ENCODE measurements around the gene CEP55. TPM values are rescaled to one million over a fixed set of nuclear protein-coding genes. Genes with fewer than 3 reads are reported as not detected.

The CEP55 gene
- total and polyA plus RNA-seq, 2 experiments from 2014 or later, result 14.9 to 21.5 TPM

DNA sequence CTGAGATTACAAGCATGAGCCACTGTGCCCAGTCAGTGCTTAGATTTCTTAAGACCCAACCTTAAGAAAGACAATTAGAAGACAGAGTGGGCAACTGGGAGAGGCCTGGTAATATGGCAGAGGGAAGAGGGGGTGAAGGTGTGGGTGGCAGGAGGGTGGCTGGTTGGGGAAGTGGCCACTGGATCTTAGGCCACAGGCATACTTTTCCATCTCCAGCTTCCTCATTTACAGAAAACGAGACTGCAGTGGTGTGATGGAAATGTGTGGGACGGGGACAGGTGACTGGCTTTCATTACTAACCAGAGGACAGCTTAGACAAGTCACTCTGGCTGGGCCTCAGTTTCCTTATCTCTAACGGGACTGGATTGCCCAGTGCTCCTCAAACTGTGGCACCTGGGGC, 69.0 kb downstream of the CEP55 start:
- H3K27ac ChIP-seq, result no peak overlapping the region
- no peaks in the 10 kb centered on the region for H3K4me1 ChIP-seq (ENCODE audit: insufficient read depth)
- no peak overlapping the region for H3K4me2 ChIP-seq (ENCODE audit: unreplicated experiment)
- H3K79me2 ChIP-seq (ENCODE audit: insufficient read depth), result no peaks in the 10 kb centered on the region
- H2AFZ ChIP-seq, result no peak overlapping the region
- H3K9me3 ChIP-seq (ENCODE audit: low read depth), result no peaks in the 10 kb centered on the region
- peaks cover 52% of the 10 kb centered on the region for H3K27me3 ChIP-seq (replicated peaks; ENCODE audit: insufficient read depth)
- H3K9ac ChIP-seq, result no peak overlapping the region
- H3K4me3 ChIP-seq, result no peak overlapping the region
- 13 to 16% methylated on average over 3 of the region's 3 CpGs for WGBS, 2 experiments (ENCODE audit: low coverage in 1 of 2, low lambda C conversion rate in 2 of 2, missing lambda C conversion rate in 2 of 2)
- TF ChIP-seq EZH2 (IDR thresholded peaks at IDR 0.05; ENCODE audit: insufficient read depth, poor library complexity, severe bottlenecking) (no peak), EZH2phosphoT487 (IDR thresholded peaks at IDR 0.05; ENCODE audit: insufficient read depth, low read depth) (no peak)
- in situ Hi-C loops (cut with MboI), result no loop called here
- H4K20me1 ChIP-seq (ENCODE audit: insufficient read depth), result no peaks in the 10 kb centered on the region
- no peak for DNase-seq
- no peaks in the 10 kb centered on the region for H3K36me3 ChIP-seq (ENCODE audit: low read depth)
- H3K9me2 ChIP-seq (ENCODE audit: insufficient read depth), result no peaks in the 10 kb centered on the region
- H3F3A ChIP-seq (ENCODE audit: insufficient read depth), result no peaks in the 10 kb centered on the region

DNA sequence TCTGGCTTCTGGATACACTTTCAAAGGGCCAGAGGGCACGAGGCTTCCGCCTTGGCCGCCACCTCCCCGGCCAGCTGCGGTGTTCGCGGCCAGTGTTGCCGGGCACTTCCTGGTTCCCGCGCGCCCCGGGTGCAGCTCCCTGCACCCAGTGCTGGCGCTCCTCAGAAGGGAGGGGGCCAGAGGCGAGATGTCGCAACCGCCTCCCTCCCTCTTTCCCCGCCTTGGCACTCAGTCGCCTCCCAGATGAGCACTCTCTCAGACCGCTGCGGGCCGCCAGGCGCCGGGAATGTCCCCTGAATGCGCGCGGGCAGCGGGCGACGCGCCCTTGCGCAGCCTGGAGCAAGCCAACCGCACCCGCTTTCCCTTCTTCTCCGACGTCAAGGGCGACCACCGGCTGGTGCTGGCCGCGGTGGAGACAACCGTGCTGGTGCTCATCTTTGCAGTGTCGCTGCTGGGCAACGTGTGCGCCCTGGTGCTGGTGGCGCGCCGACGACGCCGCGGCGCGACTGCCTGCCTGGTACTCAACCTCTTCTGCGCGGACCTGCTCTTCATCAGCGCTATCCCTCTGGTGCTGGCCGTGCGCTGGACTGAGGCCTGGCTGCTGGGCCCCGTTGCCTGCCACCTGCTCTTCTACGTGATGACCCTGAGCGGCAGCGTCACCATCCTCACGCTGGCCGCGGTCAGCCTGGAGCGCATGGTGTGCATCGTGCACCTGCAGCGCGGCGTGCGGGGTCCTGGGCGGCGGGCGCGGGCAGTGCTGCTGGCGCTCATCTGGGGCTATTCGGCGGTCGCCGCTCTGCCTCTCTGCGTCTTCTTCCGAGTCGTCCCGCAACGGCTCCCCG, 70.2 kb downstream of the CEP55 start, which contains the start of gene FFAR4:
Gene FFAR4, plus strand, starts transcription at position 231 of the 842 bp plus-strand sequence. Its CDS starts 56 bp downstream, at position 287.
- H3K4me1 ChIP-seq (ENCODE audit: insufficient read depth), result no peaks in the 10 kb centered on the region
- peaks cover 64% of the 10 kb centered on the region for H3K27me3 ChIP-seq (replicated peaks; ENCODE audit: insufficient read depth)
- H3K9me2 ChIP-seq (ENCODE audit: insufficient read depth), result no peaks in the 10 kb centered on the region
- H3K79me2 ChIP-seq (ENCODE audit: insufficient read depth), result no peaks in the 10 kb centered on the region
- H3K4me2 ChIP-seq (ENCODE audit: unreplicated experiment), result no peak within 1 kb of the TSS
- no peaks in the 10 kb centered on the region for H3K36me3 ChIP-seq (ENCODE audit: low read depth)
- no peak within 1 kb of the TSS for H3K9ac ChIP-seq
- no peaks in the 10 kb centered on the region for H4K20me1 ChIP-seq (ENCODE audit: insufficient read depth)
- in situ Hi-C loops (cut with MboI), result no loop called here
- TF ChIP-seq EZH2phosphoT487 (IDR thresholded peaks at IDR 0.05; ENCODE audit: insufficient read depth, low read depth), result no peak
- TF ChIP-seq EZH2 (IDR thresholded peaks at IDR 0.05; ENCODE audit: insufficient read depth, poor library complexity, severe bottlenecking), result no peak
- 2 to 3% methylated on average over 84 to 85 of the region's 85 CpGs for WGBS, 2 experiments (ENCODE audit: low coverage in 1 of 2, low lambda C conversion rate in 2 of 2, missing lambda C conversion rate in 2 of 2)
- peak; percentile 6 for DNase-seq
- H3F3A ChIP-seq (ENCODE audit: insufficient read depth), result no peaks in the 10 kb centered on the region
- no peaks in the 10 kb centered on the region for H3K9me3 ChIP-seq (ENCODE audit: low read depth)
- H3K4me3 ChIP-seq, result no peak within 1 kb of the TSS
- no peak within 1 kb of the TSS for H2AFZ ChIP-seq
- H3K27ac ChIP-seq, result no peak within 1 kb of the TSS

DNA sequence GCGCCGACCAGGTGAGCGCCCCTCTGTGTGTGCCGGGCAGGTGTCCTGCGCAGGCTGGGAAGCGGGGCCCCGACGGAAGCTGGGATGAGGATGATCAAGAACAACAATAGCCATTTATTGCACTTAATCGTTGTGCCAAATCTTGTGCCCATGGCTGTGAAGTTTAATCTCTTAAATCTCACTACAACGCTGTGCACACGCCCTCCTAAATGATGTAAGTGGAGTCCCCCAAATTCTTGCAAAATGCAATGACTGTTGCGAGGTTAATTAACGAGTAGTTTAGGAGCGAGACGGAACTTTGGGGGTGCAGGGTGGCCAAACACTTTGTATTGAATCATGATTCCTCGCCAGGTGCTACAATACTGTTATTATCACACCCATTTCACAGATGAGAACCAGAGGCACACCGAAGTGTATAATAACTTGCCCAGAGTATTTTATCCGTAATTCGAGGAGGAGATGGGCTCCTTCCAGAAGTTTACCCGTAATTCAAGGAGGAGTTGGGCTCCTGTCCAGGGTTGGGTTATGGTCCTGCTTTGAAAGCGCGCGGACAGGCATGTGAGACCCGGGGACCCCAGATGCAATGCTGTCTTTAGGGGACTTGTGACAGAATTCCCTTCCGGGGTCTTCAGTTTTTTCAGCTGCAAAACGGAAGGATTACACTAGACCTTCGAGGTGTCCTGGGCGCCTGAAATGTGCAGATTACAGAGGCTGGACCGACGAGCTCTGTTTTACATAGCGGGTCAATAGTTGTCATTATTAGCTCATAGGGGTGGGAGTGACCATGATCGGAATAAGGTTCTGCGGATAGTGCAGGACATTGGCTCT, 71.1 kb downstream of the CEP55 start:
- no peak overlapping the region for H3K4me2 ChIP-seq (ENCODE audit: unreplicated experiment)
- in situ Hi-C loops (cut with MboI), result no loop called here
- TF ChIP-seq EZH2phosphoT487 (IDR thresholded peaks at IDR 0.05; ENCODE audit: insufficient read depth, low read depth) (no peak), EZH2 (IDR thresholded peaks at IDR 0.05; ENCODE audit: insufficient read depth, poor library complexity, severe bottlenecking) (peak; percentile 73)

DNA sequence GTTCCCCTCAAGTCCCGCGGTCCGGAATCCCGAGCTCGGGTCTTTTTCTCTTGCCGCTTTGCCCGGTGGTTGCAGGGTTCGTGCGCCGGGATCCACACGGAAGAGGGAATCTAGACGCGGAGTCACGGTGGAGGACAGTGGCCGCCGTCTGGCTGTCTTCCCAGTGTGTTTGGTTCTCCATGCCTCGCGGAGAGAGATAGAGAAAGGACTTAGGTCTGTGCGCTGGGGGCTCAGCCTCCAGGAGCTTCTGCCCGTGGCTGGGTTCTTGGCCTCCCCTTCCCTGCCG, 71.6 kb downstream of the CEP55 start:
- Histone ChIP-seq H3K9me2 (ENCODE audit: insufficient read depth) (no peaks in the 10 kb centered on the region), H3K27ac (no peak overlapping the region), H4K20me1 (ENCODE audit: insufficient read depth) (no peaks in the 10 kb centered on the region), H2AFZ (no peak overlapping the region), H3K4me2 (ENCODE audit: unreplicated experiment) (no peak overlapping the region), H3K27me3 (replicated peaks; ENCODE audit: insufficient read depth) (peaks cover 72% of the 10 kb centered on the region), H3F3A (ENCODE audit: insufficient read depth) (no peaks in the 10 kb centered on the region), H3K4me1 (ENCODE audit: insufficient read depth) (no peaks in the 10 kb centered on the region), H3K79me2 (ENCODE audit: insufficient read depth) (no peaks in the 10 kb centered on the region), H3K4me3 (no peak overlapping the region), H3K9ac (no peak overlapping the region), H3K9me3 (ENCODE audit: low read depth) (no peaks in the 10 kb centered on the region), H3K36me3 (ENCODE audit: low read depth) (no peaks in the 10 kb centered on the region)
- peak; percentile 8 for TF ChIP-seq EZH2 (IDR thresholded peaks at IDR 0.05; ENCODE audit: insufficient read depth, poor library complexity, severe bottlenecking)
- TF ChIP-seq EZH2phosphoT487 (IDR thresholded peaks at IDR 0.05; ENCODE audit: insufficient read depth, low read depth), result no peak
- in situ Hi-C loops (cut with MboI), result no loop called here
- 4 to 6% methylated on average over 20 to 21 of the region's 21 CpGs for WGBS, 2 experiments (ENCODE audit: low coverage in 1 of 2, low lambda C conversion rate in 2 of 2, missing lambda C conversion rate in 2 of 2)
- DNase-seq, result peak; percentile 11

More for the DNA sequence above, 71.1 kb downstream of the CEP55 start:
- Histone ChIP-seq H4K20me1 (ENCODE audit: insufficient read depth) (no peaks in the 10 kb centered on the region), H3F3A (ENCODE audit: insufficient read depth) (no peaks in the 10 kb centered on the region), H3K27ac (no peak overlapping the region), H3K27me3 (replicated peaks; ENCODE audit: insufficient read depth) (peaks cover 69% of the 10 kb centered on the region), H3K4me1 (ENCODE audit: insufficient read depth) (no peaks in the 10 kb centered on the region), H3K9me3 (ENCODE audit: low read depth) (no peaks in the 10 kb centered on the region), H3K9me2 (ENCODE audit: insufficient read depth) (no peaks in the 10 kb centered on the region), H3K9ac (no peak overlapping the region), H3K4me3 (no peak overlapping the region), H2AFZ (no peak overlapping the region), H3K36me3 (ENCODE audit: low read depth) (no peaks in the 10 kb centered on the region), H3K79me2 (ENCODE audit: insufficient read depth) (no peaks in the 10 kb centered on the region)
- WGBS, 2 experiments (ENCODE audit: low coverage in 1 of 2, low lambda C conversion rate in 2 of 2, missing lambda C conversion rate in 2 of 2), result 9 to 10% methylated on average over 33 of the region's 33 CpGs
- DNase-seq, result no peak
